ENCODE results near the gene SMARCD1.

GRCh38 chr12:50102131-50102531, 17.0 kb downstream of the SMARCD1 start:
- TF ChIP-seq EZH2 (optimal IDR thresholded peaks at IDR 0.05; ENCODE audit: low read depth, low read length) (no peak), CTCF (IDR thresholded peaks at IDR 0.05; ENCODE audit: low read length) (no peak)

Measured in MM.1S (cell line).